BE2C (cell line): Measurements from ENCODE around the gene TDRD9.

Source experiments
- DNase-seq: peaks from one replicate; pipeline ENCODE4 v3.0.0-alpha.2; 2020
- H3K27me3 ChIP-seq: fragments of 250-450 bp; sonication (Bioruptor Pico); 2 replicates; pipeline ENCODE4 v1.5.1; 2020; ENCODE audit warnings: mild to moderate bottlenecking
- H3K36me3 ChIP-seq: fragments of 250-450 bp; sonication (Bioruptor Pico); 2 replicates; pipeline ENCODE4 v1.5.1; 2020; ENCODE audit warnings: mild to moderate bottlenecking
- H3K4me1 ChIP-seq: fragments of 250-450 bp; sonication (Bioruptor Pico); 2 replicates; pipeline ENCODE4 v1.5.1; 2020
- H3K4me3 ChIP-seq: 2 replicates; pipeline ENCODE4 v1.5.1; 2011; ENCODE audit warnings: low read depth, low read length
- H3K9me3 ChIP-seq: fragments of 250-450 bp; sonication (Bioruptor Pico); 2 replicates; pipeline ENCODE4 v1.5.1; 2020
- TF ChIP-seq, protein P1 (sequence below): IDR thresholded peaks from 2 replicates; pipeline ENCODE4 v1.5.1; 2012; ENCODE audit warnings: mild to moderate bottlenecking, low read depth, low read length

TDRD9 gene

DNA sequence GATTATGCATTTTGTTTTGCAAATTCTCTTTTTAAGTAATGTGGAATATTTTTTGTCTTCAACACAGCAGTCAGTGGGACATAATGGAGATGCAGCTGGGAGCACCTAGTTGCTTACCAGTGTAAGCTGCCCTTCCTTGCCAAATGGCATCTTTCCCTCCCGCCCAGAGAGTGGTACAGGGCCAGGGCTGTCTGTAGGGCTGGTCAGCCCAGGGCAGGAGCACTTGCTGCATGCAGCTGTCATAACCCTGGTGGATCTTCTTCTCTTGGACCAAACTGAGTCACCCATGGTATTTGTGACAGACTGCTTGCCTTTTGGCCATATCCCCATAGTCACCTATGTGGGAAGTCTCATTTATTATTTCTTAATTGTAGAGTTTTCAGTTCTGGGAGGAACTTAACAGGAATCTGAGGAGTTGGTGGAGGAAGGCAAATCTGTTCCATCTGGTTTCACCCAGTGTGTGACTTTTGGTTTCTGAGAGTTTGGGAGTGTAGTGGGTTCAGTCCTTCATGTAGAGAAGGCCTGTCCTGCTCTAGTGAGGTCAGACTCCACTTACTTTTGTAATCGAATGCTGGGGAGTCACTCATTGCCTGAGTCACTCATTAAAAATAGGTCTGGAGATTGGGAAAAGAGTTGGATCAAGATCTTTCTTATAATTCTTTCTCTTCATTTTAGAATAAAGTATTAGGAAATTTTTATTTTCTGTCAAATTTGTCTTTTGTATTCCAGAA lies 95.2 kb downstream of the TDRD9 start:
- H3K36me3 ChIP-seq = no peaks in the 10 kb centered on the region
- DNase-seq = no peak
- H3K27me3 ChIP-seq = no peaks in the 10 kb centered on the region

DNA sequence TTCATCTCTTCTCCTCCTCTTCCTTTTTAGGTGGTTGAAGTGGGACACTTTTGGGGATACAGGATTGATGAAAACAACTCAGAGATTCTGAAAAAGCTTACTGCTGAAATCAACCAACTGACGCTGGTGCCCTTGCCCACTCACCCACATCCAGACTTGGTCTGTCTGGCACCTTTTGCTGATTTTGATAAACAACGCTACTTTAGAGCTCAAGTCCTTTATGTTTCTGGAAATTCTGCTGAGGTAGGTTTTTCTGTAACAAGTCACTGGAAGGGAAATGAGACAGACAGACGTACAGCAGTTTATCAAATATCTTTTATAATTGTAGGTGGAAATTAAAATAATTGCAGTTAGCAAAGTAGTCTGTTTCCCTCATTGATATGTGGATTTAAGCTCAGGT lies 97.3 kb downstream of the TDRD9 start:
- DNase-seq = no peak
- no peak overlapping the region for H3K4me3 ChIP-seq
- no peaks in the 10 kb centered on the region for H3K36me3 ChIP-seq
- H3K4me1 ChIP-seq = no peaks in the 10 kb centered on the region
- H3K9me3 ChIP-seq = no peaks in the 10 kb centered on the region
- H3K27me3 ChIP-seq = no peaks in the 10 kb centered on the region
- TF ChIP-seq, protein P1, sequence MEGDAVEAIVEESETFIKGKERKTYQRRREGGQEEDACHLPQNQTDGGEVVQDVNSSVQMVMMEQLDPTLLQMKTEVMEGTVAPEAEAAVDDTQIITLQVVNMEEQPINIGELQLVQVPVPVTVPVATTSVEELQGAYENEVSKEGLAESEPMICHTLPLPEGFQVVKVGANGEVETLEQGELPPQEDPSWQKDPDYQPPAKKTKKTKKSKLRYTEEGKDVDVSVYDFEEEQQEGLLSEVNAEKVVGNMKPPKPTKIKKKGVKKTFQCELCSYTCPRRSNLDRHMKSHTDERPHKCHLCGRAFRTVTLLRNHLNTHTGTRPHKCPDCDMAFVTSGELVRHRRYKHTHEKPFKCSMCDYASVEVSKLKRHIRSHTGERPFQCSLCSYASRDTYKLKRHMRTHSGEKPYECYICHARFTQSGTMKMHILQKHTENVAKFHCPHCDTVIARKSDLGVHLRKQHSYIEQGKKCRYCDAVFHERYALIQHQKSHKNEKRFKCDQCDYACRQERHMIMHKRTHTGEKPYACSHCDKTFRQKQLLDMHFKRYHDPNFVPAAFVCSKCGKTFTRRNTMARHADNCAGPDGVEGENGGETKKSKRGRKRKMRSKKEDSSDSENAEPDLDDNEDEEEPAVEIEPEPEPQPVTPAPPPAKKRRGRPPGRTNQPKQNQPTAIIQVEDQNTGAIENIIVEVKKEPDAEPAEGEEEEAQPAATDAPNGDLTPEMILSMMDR = no peak

More for the DNA sequence above, 95.2 kb downstream of the TDRD9 start:
- Histone ChIP-seq H3K4me1 (no peaks in the 10 kb centered on the region), H3K9me3 (no peaks in the 10 kb centered on the region), H3K4me3 (no peak overlapping the region)
- TF ChIP-seq, protein P1 = no peak

DNA sequence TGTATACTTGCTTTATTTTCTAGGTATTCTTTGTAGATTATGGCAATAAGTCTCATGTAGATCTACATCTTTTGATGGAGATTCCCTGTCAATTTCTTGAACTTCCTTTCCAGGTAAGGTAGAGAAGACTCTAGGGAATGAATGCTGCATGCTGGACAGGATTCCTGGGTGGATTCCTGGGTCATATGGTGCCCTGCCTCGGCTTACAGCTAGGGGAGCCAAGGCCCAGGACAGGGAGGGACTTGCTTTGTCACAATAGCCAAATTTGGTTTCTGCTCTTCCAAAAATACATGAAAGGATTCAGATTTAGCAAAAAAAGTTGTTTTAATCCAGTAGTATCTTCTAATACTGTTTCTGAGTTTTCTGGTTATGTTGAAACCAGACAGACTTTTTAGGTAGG lies 97.8 kb downstream of the TDRD9 start:
- Histone ChIP-seq H3K27me3 (no peaks in the 10 kb centered on the region), H3K4me3 (no peak overlapping the region), H3K9me3 (no peaks in the 10 kb centered on the region), H3K36me3 (no peaks in the 10 kb centered on the region), H3K4me1 (no peaks in the 10 kb centered on the region)
- DNase-seq = no peak
- TF ChIP-seq, protein P1 = peak; percentile 32

DNA sequence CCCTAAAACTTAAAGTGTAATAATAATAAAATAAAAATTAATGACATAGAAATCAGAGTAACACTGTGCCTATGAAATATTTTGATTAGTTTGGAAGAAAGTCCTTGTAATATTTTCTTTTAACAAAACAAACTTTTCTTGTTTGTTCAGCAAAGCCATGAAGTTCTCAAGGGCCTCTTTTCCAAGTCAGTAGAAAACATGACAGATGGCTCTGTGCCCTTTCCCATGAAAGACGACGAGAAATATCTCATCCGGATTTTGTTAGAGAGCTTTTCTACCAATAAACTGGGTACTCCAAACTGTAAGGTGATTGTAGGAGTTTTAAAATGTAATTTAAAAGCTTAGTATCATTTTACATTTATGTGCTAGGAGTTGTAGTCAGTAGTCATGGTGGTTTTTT lies 102.7 kb downstream of the TDRD9 start:
- Histone ChIP-seq H3K4me1 (no peaks in the 10 kb centered on the region), H3K9me3 (no peaks in the 10 kb centered on the region), H3K27me3 (no peaks in the 10 kb centered on the region), H3K4me3 (no peak overlapping the region), H3K36me3 (no peaks in the 10 kb centered on the region)
- DNase-seq = no peak
- TF ChIP-seq, protein P1 = no peak

DNA sequence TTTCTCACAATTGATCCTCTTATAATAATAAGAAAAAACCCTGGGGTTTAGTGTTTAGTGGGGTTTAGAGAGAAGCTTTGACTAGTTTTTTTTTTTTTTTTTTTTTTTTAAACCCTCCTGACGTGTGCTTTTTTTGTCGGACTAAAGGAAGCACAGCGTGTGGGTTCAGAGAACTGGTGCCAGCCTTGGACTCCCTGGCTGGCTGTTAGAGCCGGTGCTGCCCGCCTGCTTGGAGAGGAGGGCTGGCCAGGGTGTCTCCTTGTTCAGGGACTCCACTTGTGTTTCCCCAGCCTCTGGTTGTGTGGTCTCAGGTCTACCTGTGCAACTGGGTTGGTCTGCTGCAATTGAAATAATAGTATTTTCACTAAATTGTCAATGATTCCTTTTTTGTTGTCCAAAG lies 103.1 kb downstream of the TDRD9 start:
- TF ChIP-seq, protein P1 = no peak
- H3K36me3 ChIP-seq = no peaks in the 10 kb centered on the region

DNA sequence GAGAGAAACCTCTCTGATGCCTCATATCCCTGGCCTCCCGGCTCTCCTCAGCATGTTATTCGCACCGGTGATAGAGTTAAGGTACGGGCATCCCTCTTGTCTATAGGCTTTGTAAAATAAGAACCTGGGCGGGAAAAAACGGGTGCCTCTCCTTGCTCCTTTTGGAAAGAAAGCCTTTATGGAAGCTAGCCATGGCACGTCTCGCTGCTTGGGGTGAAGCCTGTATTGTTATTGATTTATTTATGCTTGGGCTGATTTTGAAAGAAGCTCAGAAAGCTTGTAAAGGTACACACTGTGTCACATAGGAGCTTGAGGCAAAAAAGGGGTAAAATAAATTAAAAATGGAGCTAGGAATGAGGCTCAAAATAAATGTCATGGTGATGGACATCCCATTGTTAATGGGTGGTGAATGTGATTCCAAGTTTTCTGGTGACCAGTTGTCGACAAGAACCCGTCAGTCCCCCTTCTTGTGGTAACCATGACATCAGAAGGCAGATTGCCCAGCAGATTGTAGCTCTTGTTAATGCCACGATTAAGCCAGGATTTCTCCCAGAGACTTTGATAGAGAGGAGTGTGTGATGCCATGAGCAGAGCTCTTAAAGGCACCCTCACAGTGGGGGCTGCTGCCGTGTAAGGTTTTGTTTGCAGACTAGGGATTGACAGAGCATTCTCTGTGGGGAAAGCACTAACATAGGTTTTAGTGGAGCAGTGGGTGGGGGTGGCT lies 106.9 kb downstream of the TDRD9 start:
- H3K9me3 ChIP-seq = no peaks in the 10 kb centered on the region; the same call in 1 of the 2 replicates
- no peaks in the 10 kb centered on the region for H3K27me3 ChIP-seq
- H3K4me3 ChIP-seq = no peak overlapping the region
- no peaks in the 10 kb centered on the region for H3K4me1 ChIP-seq
- TF ChIP-seq, protein P1 = no peak
- H3K36me3 ChIP-seq = no peaks in the 10 kb centered on the region
- peak; percentile 32 for DNase-seq

More for the DNA sequence above, 103.1 kb downstream of the TDRD9 start:
- Histone ChIP-seq H3K4me1 (no peaks in the 10 kb centered on the region), H3K27me3 (no peaks in the 10 kb centered on the region), H3K4me3 (no peak overlapping the region), H3K9me3 (no peaks in the 10 kb centered on the region)
- no peak for DNase-seq
